ENCODE measurements around the gene PDE1C. TPM values are rescaled to one million over a fixed set of nuclear protein-coding genes. Genes with fewer than 3 reads are reported as not detected.

PDE1C gene
- total and polyA plus RNA-seq, 8 donors, result 1.2 to 4.2 (median 2.2) TPM

DNA sequence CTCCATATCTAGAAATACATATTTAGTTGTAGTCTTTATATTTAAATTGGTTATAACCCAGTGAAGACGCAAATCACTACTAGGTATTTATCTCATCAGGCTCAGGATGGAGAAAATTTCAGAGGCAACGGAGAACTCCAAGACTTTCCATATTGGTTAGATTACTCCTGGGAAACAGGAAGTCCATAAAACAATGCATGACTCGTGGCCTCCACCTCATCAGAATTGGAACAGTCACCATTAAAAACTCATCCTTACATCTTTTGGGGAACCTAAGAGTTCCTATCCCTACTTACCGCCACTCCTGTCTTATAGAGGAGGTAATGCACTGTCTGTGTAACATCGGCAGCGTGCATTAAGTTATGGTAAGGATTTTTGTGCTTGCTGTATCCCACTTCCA lies 205.6 kb downstream of the PDE1C start:
- WGBS, 2 donors, result 85 to 86% methylated on average over 6 of the region's 6 CpGs
- Histone ChIP-seq H3K27ac (no peak overlapping the region), H3K4me3 (no peak overlapping the region), H3K4me1 (no peaks in the 10 kb centered on the region), H3K27me3 (no peaks in the 10 kb centered on the region), H3K36me3 (no peaks in the 10 kb centered on the region), H3K9me3 (no peaks in the 10 kb centered on the region)
- ATAC-seq (no peak), FAIRE-seq (no peak), DNase-seq (no peak)
- intact Hi-C loops (cut with DNase I), result no loop called here
- TF ChIP-seq, protein P1, sequence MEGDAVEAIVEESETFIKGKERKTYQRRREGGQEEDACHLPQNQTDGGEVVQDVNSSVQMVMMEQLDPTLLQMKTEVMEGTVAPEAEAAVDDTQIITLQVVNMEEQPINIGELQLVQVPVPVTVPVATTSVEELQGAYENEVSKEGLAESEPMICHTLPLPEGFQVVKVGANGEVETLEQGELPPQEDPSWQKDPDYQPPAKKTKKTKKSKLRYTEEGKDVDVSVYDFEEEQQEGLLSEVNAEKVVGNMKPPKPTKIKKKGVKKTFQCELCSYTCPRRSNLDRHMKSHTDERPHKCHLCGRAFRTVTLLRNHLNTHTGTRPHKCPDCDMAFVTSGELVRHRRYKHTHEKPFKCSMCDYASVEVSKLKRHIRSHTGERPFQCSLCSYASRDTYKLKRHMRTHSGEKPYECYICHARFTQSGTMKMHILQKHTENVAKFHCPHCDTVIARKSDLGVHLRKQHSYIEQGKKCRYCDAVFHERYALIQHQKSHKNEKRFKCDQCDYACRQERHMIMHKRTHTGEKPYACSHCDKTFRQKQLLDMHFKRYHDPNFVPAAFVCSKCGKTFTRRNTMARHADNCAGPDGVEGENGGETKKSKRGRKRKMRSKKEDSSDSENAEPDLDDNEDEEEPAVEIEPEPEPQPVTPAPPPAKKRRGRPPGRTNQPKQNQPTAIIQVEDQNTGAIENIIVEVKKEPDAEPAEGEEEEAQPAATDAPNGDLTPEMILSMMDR (IDR thresholded peaks at IDR 0.05), result no peak

DNA sequence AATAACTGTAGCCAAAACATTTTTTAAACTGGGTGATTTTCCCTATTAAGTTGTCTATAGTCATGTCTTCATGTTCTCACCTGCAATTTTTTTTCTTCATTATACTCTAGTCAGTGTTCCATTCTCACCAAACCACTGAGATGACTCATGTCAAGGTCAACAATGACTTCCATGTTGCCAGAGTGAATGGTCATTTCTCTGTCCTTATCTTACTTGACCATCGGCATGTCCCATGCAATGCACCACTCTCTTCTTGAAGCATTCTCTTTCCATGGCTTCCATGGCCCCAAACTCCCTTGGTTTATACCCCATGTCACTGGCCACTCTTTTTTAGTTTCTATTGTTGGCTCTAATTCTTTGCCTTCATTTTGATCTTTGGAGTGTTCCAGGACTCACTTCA lies 209.3 kb downstream of the PDE1C start:
- Histone ChIP-seq H3K27me3 (no peaks in the 10 kb centered on the region), H3K36me3 (no peaks in the 10 kb centered on the region), H3K4me3 (no peak overlapping the region), H3K4me1 (no peaks in the 10 kb centered on the region), H3K27ac (no peak overlapping the region), H3K9me3 (no peaks in the 10 kb centered on the region)
- WGBS, 2 donors, result 80 to 89% methylated on average over 1 of the region's 1 CpG
- TF ChIP-seq, protein P1 (IDR thresholded peaks at IDR 0.05), result no peak
- intact Hi-C loops (cut with DNase I), result no loop called here
- DNase-seq, result no peak
- ATAC-seq, result no peak
- no peak for FAIRE-seq

DNA sequence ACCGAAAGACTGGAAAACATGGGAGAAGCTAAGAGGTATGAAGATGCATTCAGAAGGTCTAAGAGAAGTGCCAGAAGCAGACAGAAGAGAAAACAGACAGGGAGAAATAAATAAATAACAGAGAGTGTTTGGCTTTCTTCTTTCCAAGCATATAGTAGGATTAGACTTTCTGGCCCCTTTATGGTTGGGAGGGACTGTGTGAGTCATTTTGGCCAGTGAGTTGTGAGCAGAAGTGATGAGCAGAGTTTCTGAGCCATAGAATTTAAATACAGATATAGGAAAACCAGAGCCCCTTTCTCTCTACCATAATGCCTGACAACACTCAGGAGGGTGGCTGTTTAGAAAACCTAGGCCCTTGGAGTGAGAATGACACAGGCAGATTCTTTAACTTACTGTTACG lies 212.2 kb downstream of the PDE1C start:
- Histone ChIP-seq H3K27ac (no peak overlapping the region), H3K36me3 (no peaks in the 10 kb centered on the region), H3K27me3 (no peaks in the 10 kb centered on the region), H3K4me3 (no peak overlapping the region), H3K9me3 (no peaks in the 10 kb centered on the region), H3K4me1 (no peaks in the 10 kb centered on the region)
- WGBS, 2 donors, result 94 to 95% methylated on average over 2 of the region's 2 CpGs
- TF ChIP-seq, protein P1 (IDR thresholded peaks at IDR 0.05), result no peak
- ATAC-seq (no peak), FAIRE-seq (no peak), DNase-seq (no peak)
- intact Hi-C loops (cut with DNase I), result no loop called here

DNA sequence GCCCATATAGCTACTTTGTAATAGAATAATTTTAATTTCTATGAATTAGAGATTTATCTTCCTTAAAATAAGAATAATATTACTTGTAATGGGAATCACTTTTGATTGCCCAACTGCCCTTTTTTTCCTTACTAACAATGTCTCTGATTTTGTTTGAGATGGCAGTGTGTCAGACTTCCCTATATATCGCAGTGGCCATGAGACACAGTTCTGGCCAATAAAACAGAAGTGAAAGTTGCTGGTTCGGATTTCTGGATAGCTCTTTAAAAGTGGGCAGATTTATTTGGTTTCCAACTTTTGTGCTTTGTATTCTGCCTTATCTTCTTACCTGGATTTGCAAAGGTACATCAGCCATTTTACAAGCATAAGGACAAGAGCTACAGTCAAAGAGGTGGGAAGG lies 213.0 kb downstream of the PDE1C start:
- Histone ChIP-seq H3K4me3 (no peak overlapping the region), H3K27me3 (no peaks in the 10 kb centered on the region), H3K4me1 (no peaks in the 10 kb centered on the region), H3K36me3 (no peaks in the 10 kb centered on the region), H3K27ac (no peak overlapping the region), H3K9me3 (no peaks in the 10 kb centered on the region)
- no peak for DNase-seq
- TF ChIP-seq, protein P1 (IDR thresholded peaks at IDR 0.05), result no peak
- WGBS, 2 donors, result 65 to 76% methylated on average over 2 of the region's 2 CpGs
- peak in 1 of 4 donors; percentile 52 for ATAC-seq
- FAIRE-seq, result no peak
- intact Hi-C loops (cut with DNase I), result no loop called here

DNA sequence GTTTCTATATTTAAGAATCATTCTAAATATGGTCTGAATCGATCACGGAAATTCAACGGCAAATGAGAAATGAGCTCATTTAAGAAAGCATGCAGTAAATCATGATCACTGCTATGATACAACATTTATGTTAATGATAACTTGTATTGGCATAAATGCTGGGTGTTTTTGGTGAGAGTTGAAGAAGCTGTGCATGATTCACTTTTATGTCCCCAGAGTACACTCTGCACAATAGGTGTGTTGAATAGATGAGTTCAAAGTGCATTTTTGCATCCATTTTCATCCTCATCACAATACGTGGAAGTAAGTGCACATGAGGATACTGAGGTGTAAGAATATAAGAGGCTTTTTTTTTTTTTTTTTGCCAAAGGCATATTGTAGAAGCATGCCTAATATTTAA lies 213.9 kb downstream of the PDE1C start:
- H3K27me3 ChIP-seq, result no peaks in the 10 kb centered on the region
- no peak for DNase-seq
- intact Hi-C loops (cut with DNase I), result no loop called here
- no peaks in the 10 kb centered on the region for H3K9me3 ChIP-seq
- no peaks in the 10 kb centered on the region for H3K4me1 ChIP-seq
- H3K36me3 ChIP-seq, result no peaks in the 10 kb centered on the region
- ATAC-seq, result no peak
- FAIRE-seq, result no peak
- WGBS, 2 donors, result 75 to 86% methylated on average over 4 of the region's 4 CpGs
- H3K27ac ChIP-seq, result no peak overlapping the region
- TF ChIP-seq, protein P1 (IDR thresholded peaks at IDR 0.05), result no peak
- no peak overlapping the region for H3K4me3 ChIP-seq

Measured in pancreas (tissue), 10 donors.